Femur (tissue), 1 donor: ENCODE data around the gene NFASC.
A peak's percentile ranks its signal among the peaks of the same experiment; 100 is the strongest.

Source experiments
- DNase-seq: peaks from one replicate; pipeline ENCODE4 v3.0.0-alpha.2; 2017

The NFASC gene

GRCh38 chr1:204929487-204930154 is 59.0 kb downstream of the NFASC start:
- DNase-seq, result no peak

- DNase-seq, result no peak
Measured at GRCh38 chr1:204930155-204930523, 59.5 kb downstream of the NFASC start.

- DNase-seq, result no peak
Measured at GRCh38 chr1:204931313-204931712, 60.7 kb downstream of the NFASC start.

- DNase-seq, result no peak
Measured at GRCh38 chr1:204931768-204932572, 61.3 kb downstream of the NFASC start.

GRCh38 chr1:204932573-204932909 is 61.9 kb downstream of the NFASC start:
- no peak for DNase-seq

GRCh38 chr1:204935155-204935554 is 64.5 kb downstream of the NFASC start:
- DNase-seq, result no peak

- DNase-seq, result no peak
Measured at GRCh38 chr1:204936765-204937164, 66.1 kb downstream of the NFASC start.

GRCh38 chr1:204937901-204938300 is 67.2 kb downstream of the NFASC start:
- DNase-seq, result no peak

- no peak for DNase-seq
Measured at GRCh38 chr1:204940591-204940990, 69.9 kb downstream of the NFASC start.

- DNase-seq, result peak; percentile 54
Measured at GRCh38 chr1:204941421-204942338, 71.0 kb downstream of the NFASC start.

GRCh38 chr1:204943495-204943894 is 72.8 kb downstream of the NFASC start:
- DNase-seq, result no peak

GRCh38 chr1:204944662-204945061 is 74.0 kb downstream of the NFASC start:
- DNase-seq, result no peak

- no peak for DNase-seq
Measured at GRCh38 chr1:204945565-204945977, 74.9 kb downstream of the NFASC start.

- DNase-seq, result no peak
Measured at GRCh38 chr1:204946640-204947039, 76.0 kb downstream of the NFASC start.

GRCh38 chr1:204947338-204947737 is 76.7 kb downstream of the NFASC start:
- DNase-seq, result no peak

GRCh38 chr1:204947747-204948146 is 77.1 kb downstream of the NFASC start:
- no peak for DNase-seq

GRCh38 chr1:204950353-204951001 is 79.8 kb downstream of the NFASC start:
- DNase-seq, result no peak

- DNase-seq, result no peak
Measured at GRCh38 chr1:204958317-204959307, 88.0 kb downstream of the NFASC start.

- DNase-seq, result no peak
Measured at GRCh38 chr1:204959374-204959773, 88.7 kb downstream of the NFASC start.

- no peak for DNase-seq
Measured at GRCh38 chr1:204959836-204960235, 89.2 kb downstream of the NFASC start.

GRCh38 chr1:204960306-204961125 is 89.9 kb downstream of the NFASC start:
- no peak for DNase-seq
